Calu3 (cell line): ENCODE results near the gene LMO4. TPM values are rescaled to one million over a fixed set of nuclear protein-coding genes. Genes with fewer than 3 reads are reported as not detected.

Experiments used
- BruUV-seq: library from RNA; stranded (reverse); fragments of 400-500 nt; replicated peaks from 2 replicates; lab custom pipeline; 2021; lab: Mats Ljungman, UMichigan
- CTCF ChIA-PET: fragments of 300-600 bp; sonication (Branson Sonifier 250); formaldehyde crosslinking; loops from one replicate; lab custom pipeline; 2022; ENCODE audit warnings: antibody characterized with exemption; lab: Charles Lee
- DNase-seq: peaks from one replicate; pipeline ENCODE4 v3.0.0; 2022
- H3K27ac Mint-ChIP-seq: one replicate; pipeline ENCODE4 v1.8.0; 2022; ENCODE audit warnings: mixed read lengths; ENCODE audit not compliant: unreplicated experiment
- H3K27me3 Mint-ChIP-seq: one replicate; pipeline ENCODE4 v1.8.0; 2022; ENCODE audit warnings: mixed read lengths; ENCODE audit not compliant: unreplicated experiment
- H3K36me3 Mint-ChIP-seq: one replicate; pipeline ENCODE4 v1.8.0; 2022; ENCODE audit warnings: mild to moderate bottlenecking, moderate library complexity, mixed read lengths; ENCODE audit not compliant: insufficient read depth, unreplicated experiment
- H3K4me1 Mint-ChIP-seq: one replicate; pipeline ENCODE4 v1.8.0; 2022; ENCODE audit warnings: mild to moderate bottlenecking, low read depth, mixed read lengths; ENCODE audit not compliant: unreplicated experiment
- H3K4me3 Mint-ChIP-seq: one replicate; pipeline ENCODE4 v1.8.0; 2022; ENCODE audit warnings: mild to moderate bottlenecking, low read depth, moderate library complexity, mixed read lengths; ENCODE audit not compliant: unreplicated experiment
- H3K9me3 Mint-ChIP-seq: one replicate; pipeline ENCODE4 v1.8.0; 2022; ENCODE audit warnings: low read depth, mixed read lengths; ENCODE audit not compliant: unreplicated experiment
- CTCF ChIP-seq: fragments of 200-600 bp; IDR thresholded peaks from one replicate; pipeline ENCODE4 v1.8.0; 2022; ENCODE audit warnings: antibody characterized with exemption; ENCODE audit not compliant: unreplicated experiment
- intact Hi-C: fragments of 100-400 bp; cut with micrococcal nuclease; formaldehyde crosslinking; loops from one replicate; pipeline ENCODE4 v1.10.0; 2022; ENCODE audit not compliant: unreplicated experiment
- total RNA-seq: library from RNA; stranded (reverse); gene quantifications from 2 replicates; pipeline ENCODE4 v1.2.3, GENCODE V29; 2022

LMO4 gene
- total RNA-seq, 1 experiment from 2014 or later = 95.0 TPM

- H3K36me3 Mint-ChIP-seq = no peaks in the 10 kb centered on the region
- peaks cover 2% of the 10 kb centered on the region for H3K9me3 Mint-ChIP-seq
- no peak for TF ChIP-seq CTCF
- H3K27me3 Mint-ChIP-seq = no peaks in the 10 kb centered on the region
- DNase-seq = no peak
- H3K4me1 Mint-ChIP-seq = no peaks in the 10 kb centered on the region
- intact Hi-C loops = no loop called here
- no peak overlapping the region for H3K4me3 Mint-ChIP-seq
- H3K27ac Mint-ChIP-seq = no peak overlapping the region
- no TSS peak for BruUV-seq
- CTCF ChIA-PET = interaction anchor here (0.7 kb wide), 1 partner anchor 244 kb away, joined by 6 read pairs; no protein-coding TSS in a partner anchor
Measured at GRCh38 chr1:87362063-87362833, 33.6 kb downstream of the LMO4 start.

GRCh38 chr1:87362834-87363426 is 34.2 kb downstream of the LMO4 start:
- H3K36me3 Mint-ChIP-seq = no peaks in the 10 kb centered on the region
- CTCF ChIA-PET = no interaction called here
- DNase-seq = no peak
- peaks cover 2% of the 10 kb centered on the region for H3K9me3 Mint-ChIP-seq
- TF ChIP-seq CTCF = no peak
- no peak overlapping the region for H3K4me3 Mint-ChIP-seq
- H3K27ac Mint-ChIP-seq = no peak overlapping the region
- no peaks in the 10 kb centered on the region for H3K4me1 Mint-ChIP-seq
- no peaks in the 10 kb centered on the region for H3K27me3 Mint-ChIP-seq
- intact Hi-C loops = no loop called here
- BruUV-seq = no TSS peak

GRCh38 chr1:87367549-87367948 is 38.9 kb downstream of the LMO4 start:
- no peak overlapping the region for H3K27ac Mint-ChIP-seq
- DNase-seq = no peak
- CTCF ChIA-PET = no interaction called here
- intact Hi-C loops = no loop called here
- H3K4me3 Mint-ChIP-seq = no peak overlapping the region
- no peaks in the 10 kb centered on the region for H3K4me1 Mint-ChIP-seq
- no TSS peak for BruUV-seq
- H3K9me3 Mint-ChIP-seq = peaks cover 2% of the 10 kb centered on the region
- H3K27me3 Mint-ChIP-seq = no peaks in the 10 kb centered on the region
- no peak for TF ChIP-seq CTCF
- H3K36me3 Mint-ChIP-seq = no peaks in the 10 kb centered on the region

- H3K27ac Mint-ChIP-seq = no peak overlapping the region
- TF ChIP-seq CTCF = no peak
- no peaks in the 10 kb centered on the region for H3K4me1 Mint-ChIP-seq
- intact Hi-C loops = no loop called here
- CTCF ChIA-PET = no interaction called here
- BruUV-seq = no TSS peak
- H3K9me3 Mint-ChIP-seq = peaks cover 2% of the 10 kb centered on the region
- H3K27me3 Mint-ChIP-seq = no peaks in the 10 kb centered on the region
- DNase-seq = no peak
- H3K36me3 Mint-ChIP-seq = no peaks in the 10 kb centered on the region
- H3K4me3 Mint-ChIP-seq = no peak overlapping the region
Measured at GRCh38 chr1:87368907-87369306, 40.2 kb downstream of the LMO4 start.
